Thymus (tissue), 11 donors: ENCODE results near the gene CCDC136. TPM values are rescaled to one million over a fixed set of nuclear protein-coding genes. Genes with fewer than 3 reads are reported as not detected.

ENCODE experiments used
- DNase-seq, 9 donors: peaks; one replicate each; pipeline ENCODE4 v3.0.0-alpha.2; 2013; ENCODE audit warnings: low spot score in 9 of 9, low read depth in 6 of 9, missing footprints in 1 of 9
- H3K27ac ChIP-seq, 2 donors: one replicate each; pipeline ENCODE4 v1.5.1; 2013; ENCODE audit warnings: control low read depth in 1 of 2, low read depth in 1 of 2, low read length in 1 of 2, mild to moderate bottlenecking in 1 of 2, moderate library complexity in 1 of 2
- H3K27me3 ChIP-seq, 2 donors: one replicate each; pipeline ENCODE4 v1.5.1; 2013; ENCODE audit warnings: low read length in 1 of 2; ENCODE audit not compliant: control insufficient read depth in 2 of 2, insufficient read depth in 1 of 2
- H3K36me3 ChIP-seq, 2 donors: one replicate each; pipeline ENCODE4 v1.5.1; 2013; ENCODE audit warnings: low read length in 1 of 2, mild to moderate bottlenecking in 1 of 2, moderate library complexity in 1 of 2; ENCODE audit not compliant: control insufficient read depth in 2 of 2, insufficient read depth in 2 of 2
- H3K4me1 ChIP-seq, 2 donors: one replicate each; pipeline ENCODE4 v1.5.1; 2013; ENCODE audit warnings: low read length in 2 of 2; ENCODE audit not compliant: control insufficient read depth in 2 of 2, insufficient read depth in 2 of 2
- H3K4me3 ChIP-seq, 2 donors: one replicate each; pipeline ENCODE4 v1.5.1; 2013; ENCODE audit warnings: low read length in 2 of 2, control low read depth in 1 of 2, mild to moderate bottlenecking in 1 of 2
- H3K9me3 ChIP-seq, 2 donors: one replicate each; pipeline ENCODE4 v1.5.1; 2013; ENCODE audit warnings: low read length in 1 of 2, mild to moderate bottlenecking in 1 of 2; ENCODE audit not compliant: control insufficient read depth in 2 of 2, insufficient read depth in 1 of 2
- WGBS: extraction: QIAGEN DNeasy Blood & Tissue Kit; methylation state at CpG from one replicate; pipeline ENCODE4 v1.1.7; 2013; 5-methylcytosine and 5-hydroxymethylcytosine counted together
- polyA plus RNA-seq: library from polyadenylated mRNA; stranded (reverse); fragments of 200-250 nt; gene quantifications from one replicate; pipeline ENCODE4 v1.2.3, GENCODE V29; 2013
- total RNA-seq: library from RNA; stranded (reverse); fragments of 120-200 nt; gene quantifications from one replicate; pipeline ENCODE4 v1.2.4, GENCODE V29; 2013
- donor health status: healthy.

The CCDC136 gene
- total and polyA plus RNA-seq, 2 donors, result 4.5 to 13.7 TPM

DNA sequence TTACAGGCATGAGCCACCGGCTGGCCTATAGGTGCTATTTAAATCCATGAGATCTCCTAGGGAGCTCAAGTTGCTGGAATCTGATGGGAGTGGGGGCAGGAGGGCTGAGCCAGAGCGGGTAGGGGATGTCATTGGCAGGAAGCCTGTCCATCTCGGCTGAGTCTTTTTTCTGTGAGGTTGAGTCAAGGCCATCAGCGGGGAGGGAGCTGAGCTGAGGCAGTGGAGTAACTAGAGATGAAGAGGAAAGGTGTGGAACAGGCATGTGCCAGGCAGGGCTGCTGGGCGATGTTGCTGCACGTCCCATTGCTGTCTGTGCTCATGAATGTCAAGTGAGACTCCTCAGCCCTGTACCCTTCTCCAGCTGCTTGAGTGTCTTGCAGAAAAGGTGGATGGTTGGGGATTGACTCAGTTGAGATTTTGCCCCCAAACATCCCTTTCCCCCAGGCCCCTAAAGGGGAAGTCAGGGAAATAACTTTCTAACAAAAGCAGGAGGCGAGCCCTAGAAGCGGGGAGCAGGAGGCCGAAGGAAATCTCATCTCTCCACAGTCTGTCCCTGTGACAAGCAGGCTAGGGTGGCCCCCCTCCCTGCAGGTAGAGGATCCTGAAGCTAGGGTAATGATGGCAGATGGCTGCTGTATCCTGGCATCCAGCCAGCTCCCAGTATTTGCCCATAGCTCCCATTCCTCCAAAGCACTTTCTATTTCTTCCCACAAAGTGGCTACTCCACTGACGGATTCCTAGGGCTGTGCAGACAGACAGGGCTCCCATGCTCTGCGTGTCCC, 76.3 kb downstream of the CCDC136 start:
- H3K27me3 ChIP-seq, result peaks cover 10 to 42% of the 10 kb centered on the region in 2 donors
- no peak for DNase-seq
- peaks cover 0 to 3% of the 10 kb centered on the region in 2 donors for H3K9me3 ChIP-seq
- no peak overlapping the region for H3K4me3 ChIP-seq
- peaks cover 22 to 28% of the 10 kb centered on the region in 2 donors for H3K4me1 ChIP-seq
- WGBS, result 95% methylated on average over 11 of the region's 11 CpGs
- H3K36me3 ChIP-seq, result peaks cover 14 to 18% of the 10 kb centered on the region in 2 donors
- H3K27ac ChIP-seq, result no peak overlapping the region

DNA sequence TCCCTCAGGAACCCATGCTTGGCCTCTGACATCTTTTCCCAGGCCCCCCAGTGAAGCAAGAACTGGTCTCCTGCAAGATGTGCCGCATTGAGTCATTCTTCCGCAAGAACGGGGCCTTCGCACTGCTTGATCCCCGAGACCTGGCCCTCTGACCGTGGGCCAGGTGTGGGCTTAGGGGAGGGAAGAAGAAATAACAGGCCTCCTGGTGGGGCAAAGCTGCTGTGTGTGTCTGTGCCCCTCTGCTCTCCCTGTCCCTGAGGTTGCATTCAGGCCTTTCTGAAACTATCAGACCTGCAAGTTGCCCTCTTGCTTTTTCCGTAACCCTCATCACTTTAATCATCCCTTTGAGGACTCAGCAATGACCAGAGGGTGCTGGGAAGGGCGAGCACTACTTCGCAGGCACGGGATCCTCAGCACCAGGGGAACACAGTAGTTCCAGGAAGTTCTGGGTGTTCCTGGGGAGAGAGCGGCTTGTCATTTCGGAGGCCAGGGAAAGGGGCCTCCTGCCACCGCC, 76.9 kb downstream of the CCDC136 start:
- peaks cover 10 to 42% of the 10 kb centered on the region in 2 donors for H3K27me3 ChIP-seq
- no peak overlapping the region for H3K27ac ChIP-seq
- peaks cover 17 to 28% of the 10 kb centered on the region in 2 donors for H3K4me1 ChIP-seq
- H3K36me3 ChIP-seq, result peaks cover 14 to 18% of the 10 kb centered on the region in 2 donors
- WGBS, result 64% methylated on average over 13 of the region's 13 CpGs
- no peak for DNase-seq
- peaks cover 0 to 3% of the 10 kb centered on the region in 2 donors for H3K9me3 ChIP-seq
- peak overlapping the region in 1 of 2 donors; percentile 51 for H3K4me3 ChIP-seq

DNA sequence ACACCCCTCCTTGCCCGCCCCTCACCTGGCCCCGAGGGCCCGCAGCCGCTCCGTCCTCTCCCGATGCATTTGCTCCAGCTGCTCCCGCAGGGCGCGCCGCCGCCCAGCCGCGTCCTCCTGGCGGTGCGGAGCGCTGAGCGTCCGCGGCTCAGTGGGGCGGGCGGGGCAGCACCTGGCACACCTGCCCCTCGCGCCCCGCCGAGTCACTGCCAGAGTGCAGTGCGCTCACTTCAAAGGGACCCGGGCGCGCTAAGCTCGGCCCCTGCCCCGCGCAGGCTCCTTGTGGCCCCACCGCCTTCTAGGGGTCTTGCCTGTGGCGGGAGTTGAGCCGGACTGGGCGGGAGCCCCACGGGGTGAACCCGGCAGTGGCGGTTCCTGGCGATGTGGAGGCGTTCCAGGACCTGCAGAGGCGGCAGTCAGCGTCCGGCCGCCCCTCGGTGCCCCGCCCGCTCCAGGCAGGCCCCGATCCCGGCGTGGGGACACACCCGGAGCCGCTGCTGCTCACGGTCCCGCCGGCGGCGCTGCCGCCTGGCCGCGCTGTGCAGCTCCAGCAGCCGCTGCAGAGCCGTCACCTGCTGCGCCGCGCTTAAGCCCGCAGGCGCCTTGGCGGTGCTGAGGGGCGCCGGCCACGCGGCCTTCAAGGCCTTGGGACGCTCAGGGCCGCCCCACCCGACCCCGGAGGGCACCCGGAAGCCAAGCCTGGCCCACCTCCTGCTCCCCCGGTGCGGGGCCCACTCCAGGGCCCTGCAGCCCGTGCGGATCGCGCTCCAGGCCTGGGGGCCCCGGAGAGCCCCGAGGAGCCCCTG, 77.6 kb downstream of the CCDC136 start:
- 1% methylated on average over 86 of the region's 86 CpGs for WGBS
- DNase-seq, result peak in 5 of 9 donors; percentile 21 to 57 (median 34)

DNA sequence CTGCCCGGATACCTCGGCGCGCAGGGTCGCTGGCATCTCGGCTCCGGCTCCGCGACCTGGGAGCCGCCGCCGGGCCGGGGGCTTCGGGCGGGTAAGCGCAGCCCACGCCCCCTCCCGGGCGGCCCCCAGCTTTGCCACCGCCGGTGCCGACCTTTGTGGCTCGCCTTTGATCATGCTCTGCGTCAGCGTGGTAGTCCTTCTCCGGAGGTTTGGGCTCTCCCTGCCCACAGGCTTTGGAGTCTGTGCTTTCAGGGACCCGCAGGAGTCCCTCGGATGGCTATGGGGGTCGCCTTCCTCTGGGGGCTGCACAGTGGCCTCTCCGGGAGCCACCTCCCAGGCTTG, 78.1 kb downstream of the CCDC136 start:
- Histone ChIP-seq H3K9me3 (peaks cover 0 to 3% of the 10 kb centered on the region in 2 donors), H3K4me1 (peaks cover 13 to 23% of the 10 kb centered on the region in 2 donors), H3K27ac (no peak overlapping the region), H3K27me3 (peaks cover 10 to 42% of the 10 kb centered on the region in 2 donors), H3K36me3 (peaks cover 12 to 17% of the 10 kb centered on the region in 2 donors), H3K4me3 (peak overlapping the region in 1 of 2 donors; percentile 51)
- DNase-seq, result peak in 1 of 9 donors; percentile 40
- 6% methylated on average over 30 of the region's 30 CpGs for WGBS

More for the DNA sequence above, 77.6 kb downstream of the CCDC136 start:
- H3K4me1 ChIP-seq, result peaks cover 13 to 23% of the 10 kb centered on the region in 2 donors
- peaks cover 10 to 42% of the 10 kb centered on the region in 2 donors for H3K27me3 ChIP-seq
- no peak overlapping the region for H3K27ac ChIP-seq
- H3K9me3 ChIP-seq, result peaks cover 0 to 3% of the 10 kb centered on the region in 2 donors
- peak overlapping the region; percentile 32 to 51 for H3K4me3 ChIP-seq
- peaks cover 14 to 18% of the 10 kb centered on the region in 2 donors for H3K36me3 ChIP-seq

DNA sequence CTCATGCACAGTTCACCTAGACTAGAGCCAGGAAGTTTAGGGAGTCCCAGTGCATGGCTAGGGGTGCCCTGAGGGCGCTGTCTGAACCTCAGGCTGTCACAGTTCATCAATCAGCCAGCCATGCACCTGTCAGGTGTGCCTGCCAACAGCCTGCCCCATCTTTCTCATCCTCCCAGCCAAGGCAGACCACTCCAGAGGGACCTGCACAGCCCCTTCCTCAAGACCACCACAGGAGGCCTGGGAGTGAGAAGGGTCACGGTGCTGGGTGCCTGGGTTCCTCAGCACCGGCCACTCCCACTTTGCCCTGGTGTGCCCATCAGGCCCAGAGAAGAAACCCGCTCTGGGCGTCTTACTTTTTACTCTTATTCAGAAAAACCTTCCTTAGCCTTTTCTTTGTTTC, 79.3 kb downstream of the CCDC136 start:
- peaks cover 0 to 2% of the 10 kb centered on the region in 2 donors for H3K9me3 ChIP-seq
- no peak overlapping the region for H3K27ac ChIP-seq
- DNase-seq, result no peak
- H3K36me3 ChIP-seq, result peaks cover 1 to 6% of the 10 kb centered on the region in 2 donors
- 99% methylated on average over 5 of the region's 5 CpGs for WGBS
- peaks cover 10 to 42% of the 10 kb centered on the region in 2 donors for H3K27me3 ChIP-seq
- peaks cover 13 to 23% of the 10 kb centered on the region in 2 donors for H3K4me1 ChIP-seq
- H3K4me3 ChIP-seq, result no peak overlapping the region

Other genes with a start within 250 kb of the CCDC136 start
- 0.19 TPM for gene GARIN1A, start 119.7 kb upstream of the CCDC136 start, total RNA-seq
- gene GARIN1A, start 119.7 kb upstream of the CCDC136 start, polyA plus RNA-seq, result 1.4 TPM
- 44.4 TPM for gene CALU, start 52.6 kb upstream of the CCDC136 start, total RNA-seq
- 22.2 TPM for gene CALU, start 52.6 kb upstream of the CCDC136 start, polyA plus RNA-seq
- not detected for gene OPN1SW, start 16.2 kb upstream of the CCDC136 start, total RNA-seq
- 0.07 TPM for gene OPN1SW, start 16.2 kb upstream of the CCDC136 start, polyA plus RNA-seq
- 0.71 TPM for gene FLNC, start 38.4 kb downstream of the CCDC136 start, total RNA-seq
- gene FLNC, start 38.4 kb downstream of the CCDC136 start, polyA plus RNA-seq, result 0.96 TPM
- 107 TPM for gene ATP6V1F, start 70.9 kb downstream of the CCDC136 start, total RNA-seq
- gene ATP6V1F, start 70.9 kb downstream of the CCDC136 start, polyA plus RNA-seq, result 192 TPM
- 0.09 TPM for gene KCP, start 118.7 kb downstream of the CCDC136 start, total RNA-seq
- 0.34 TPM for gene KCP, start 118.7 kb downstream of the CCDC136 start, polyA plus RNA-seq
- gene IRF5, start 146.0 kb downstream of the CCDC136 start, total RNA-seq, result 10.0 TPM
- 14.0 TPM for gene IRF5, start 146.0 kb downstream of the CCDC136 start, polyA plus RNA-seq